Fibroblast of lung (primary cell): ENCODE data around the gene EIF2B2.

Source experiments
- CTCF ChIP-seq, 2 donors: IDR thresholded peaks in 1 of 2; conservative IDR thresholded peaks in 1 of 2; 1 replicate in 1 of 2; 2 replicates in 1 of 2; pipeline ENCODE4 v1.5.1; 2011 to 2012; ENCODE audit warnings: low read length in 2 of 2, control low read depth in 1 of 2, inconsistent platforms in 1 of 2, low read depth in 1 of 2, mild to moderate bottlenecking in 1 of 2
- EZH2 ChIP-seq: IDR thresholded peaks from 2 replicates; pipeline ENCODE4 v1.5.1; 2012; ENCODE audit warnings: low read length, control low read depth, mild to moderate bottlenecking; ENCODE audit errors: missing control alignments

DNA sequence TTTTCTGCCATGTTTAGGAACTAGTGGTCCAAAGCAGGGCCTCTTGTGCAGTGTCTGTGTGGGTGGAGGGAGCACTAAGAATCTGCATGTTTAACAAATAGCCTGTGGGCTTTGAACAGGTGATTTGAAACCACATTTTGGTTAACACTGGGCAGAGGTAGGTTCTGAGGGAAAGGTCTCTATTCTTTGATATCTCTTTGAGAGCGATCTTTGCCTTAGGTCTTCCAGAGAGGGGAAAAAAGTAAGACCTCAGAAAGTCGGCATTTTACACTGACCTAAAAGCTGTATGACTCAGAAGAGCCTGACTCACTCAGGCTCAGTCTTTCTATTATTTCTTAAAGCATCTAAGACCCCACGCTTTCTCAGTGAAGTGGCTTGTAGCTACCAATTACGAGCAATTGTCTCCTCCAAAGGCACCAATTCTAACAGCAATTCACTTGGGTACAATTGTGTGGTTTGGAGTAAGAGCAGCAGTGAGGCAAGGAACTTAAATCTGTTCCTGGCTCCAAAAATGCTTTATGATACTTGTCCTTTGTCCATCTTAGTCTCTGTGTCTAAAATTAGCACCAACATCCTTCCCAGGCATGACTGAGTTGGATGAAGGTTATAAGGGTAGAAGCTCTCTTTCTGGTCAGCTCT is 8.8 kb downstream of the EIF2B2 start:
- TF ChIP-seq CTCF (conservative IDR thresholded peaks at IDR 0.05 in 1 of 2, IDR thresholded peaks at IDR 0.05 in 1 of 2; ENCODE audit: low read depth in 1 of 2, low read length in 2 of 2) (no peak), EZH2 (no peak)
